Measurements from ENCODE around the gene RIPOR3. TPM values are rescaled to one million over a fixed set of nuclear protein-coding genes. Genes with fewer than 3 reads are reported as not detected.

Gene RIPOR3
- total RNA-seq, 2 experiments from 2014 or later: not detected

GRCh38 chr20:50691573-50692551 lies 520 bp upstream of the RIPOR3 start:
- DNase-seq (no peak), ATAC-seq (no peak)
- H3K4me1 Mint-ChIP-seq: peaks cover 4% of the 10 kb centered on the region
- H3K27me3 Mint-ChIP-seq: peaks cover 56% of the 10 kb centered on the region
- H3K27ac Mint-ChIP-seq: no peak overlapping the region
- H3K36me3 Mint-ChIP-seq: no peaks in the 10 kb centered on the region
- CTCF ChIA-PET: no interaction called here
- no peak overlapping the region for H3K4me3 Mint-ChIP-seq
- no peaks in the 10 kb centered on the region for H3K9me3 Mint-ChIP-seq (ENCODE audit: low read depth)

GRCh38 chr20:50689864-50690649 lies 1.3 kb downstream of the RIPOR3 start:
- no peak for DNase-seq
- CTCF ChIA-PET: no interaction called here
- Mint-ChIP-seq H3K9me3 (ENCODE audit: low read depth) (no peaks in the 10 kb centered on the region), H3K36me3 (no peaks in the 10 kb centered on the region), H3K27ac (no peak overlapping the region), H3K4me1 (peaks cover 4% of the 10 kb centered on the region), H3K27me3 (peaks cover 52% of the 10 kb centered on the region), H3K4me3 (no peak overlapping the region)
- no peak for ATAC-seq

- CTCF ChIA-PET: no interaction called here
- Mint-ChIP-seq H3K4me1 (peaks cover 4% of the 10 kb centered on the region), H3K4me3 (no peak overlapping the region), H3K36me3 (no peaks in the 10 kb centered on the region), H3K27me3 (peaks cover 43% of the 10 kb centered on the region), H3K9me3 (ENCODE audit: low read depth) (no peaks in the 10 kb centered on the region), H3K27ac (no peak overlapping the region)
- DNase-seq: no peak
- ATAC-seq: no peak
Observed at GRCh38 chr20:50688256-50688975, 2.9 kb downstream of the RIPOR3 start.

GRCh38 chr20:50686821-50687220 lies 4.5 kb downstream of the RIPOR3 start:
- ATAC-seq (no peak), DNase-seq (no peak)
- Mint-ChIP-seq H3K9me3 (ENCODE audit: low read depth) (no peaks in the 10 kb centered on the region), H3K27me3 (peaks cover 34% of the 10 kb centered on the region), H3K36me3 (no peaks in the 10 kb centered on the region), H3K4me1 (peaks cover 4% of the 10 kb centered on the region), H3K4me3 (no peak overlapping the region), H3K27ac (no peak overlapping the region)
- CTCF ChIA-PET: interaction anchor here (0.5 kb wide), 1 partner anchor 10 kb away, joined by 4 read pairs; no protein-coding TSS in a partner anchor

GRCh38 chr20:50683570-50683969 lies 7.8 kb downstream of the RIPOR3 start:
- CTCF ChIA-PET: no interaction called here
- ATAC-seq: no peak

GRCh38 chr20:50682947-50683530 lies 8.3 kb downstream of the RIPOR3 start:
- peaks cover 5% of the 10 kb centered on the region for H3K27me3 Mint-ChIP-seq
- no peaks in the 10 kb centered on the region for H3K36me3 Mint-ChIP-seq
- H3K4me1 Mint-ChIP-seq: no peaks in the 10 kb centered on the region
- no peak for DNase-seq
- no peak for ATAC-seq
- CTCF ChIA-PET: no interaction called here
- no peaks in the 10 kb centered on the region for H3K9me3 Mint-ChIP-seq (ENCODE audit: low read depth)
- no peak overlapping the region for H3K4me3 Mint-ChIP-seq
- no peak overlapping the region for H3K27ac Mint-ChIP-seq

More at GRCh38 chr20:50683570-50683969, 7.8 kb downstream of the RIPOR3 start:
- DNase-seq: no peak
- Mint-ChIP-seq H3K27ac (no peak overlapping the region), H3K27me3 (peaks cover 7% of the 10 kb centered on the region), H3K4me3 (no peak overlapping the region), H3K9me3 (ENCODE audit: low read depth) (no peaks in the 10 kb centered on the region), H3K36me3 (no peaks in the 10 kb centered on the region), H3K4me1 (no peaks in the 10 kb centered on the region)

GRCh38 chr20:50682065-50682464 lies 9.3 kb downstream of the RIPOR3 start:
- H3K4me3 Mint-ChIP-seq: no peak overlapping the region
- H3K27me3 Mint-ChIP-seq: peaks cover 5% of the 10 kb centered on the region
- no peaks in the 10 kb centered on the region for H3K36me3 Mint-ChIP-seq
- CTCF ChIA-PET: no interaction called here
- no peak for DNase-seq
- no peaks in the 10 kb centered on the region for H3K9me3 Mint-ChIP-seq (ENCODE audit: low read depth)
- no peak overlapping the region for H3K27ac Mint-ChIP-seq
- H3K4me1 Mint-ChIP-seq: no peaks in the 10 kb centered on the region
- no peak for ATAC-seq

GRCh38 chr20:50681359-50682064 lies 9.8 kb downstream of the RIPOR3 start:
- CTCF ChIA-PET: interaction anchor here (0.7 kb wide), 2 partner anchors 68 to 887 kb away, joined by 3 to 4 read pairs; no protein-coding TSS in a partner anchor
- no peak overlapping the region for H3K27ac Mint-ChIP-seq
- H3K4me3 Mint-ChIP-seq: no peak overlapping the region
- peaks cover 5% of the 10 kb centered on the region for H3K27me3 Mint-ChIP-seq
- H3K36me3 Mint-ChIP-seq: no peaks in the 10 kb centered on the region
- no peaks in the 10 kb centered on the region for H3K9me3 Mint-ChIP-seq (ENCODE audit: low read depth)
- ATAC-seq (no peak), DNase-seq (no peak)
- no peaks in the 10 kb centered on the region for H3K4me1 Mint-ChIP-seq

GRCh38 chr20:50680105-50680960 lies 11.0 kb downstream of the RIPOR3 start:
- ATAC-seq: no peak
- H3K4me1 Mint-ChIP-seq: no peaks in the 10 kb centered on the region

GRCh38 chr20:50679753-50680104 lies 11.6 kb downstream of the RIPOR3 start:
- no peak overlapping the region for H3K27ac Mint-ChIP-seq
- CTCF ChIA-PET: no interaction called here

More at GRCh38 chr20:50680105-50680960, 11.0 kb downstream of the RIPOR3 start:
- no peak overlapping the region for H3K4me3 Mint-ChIP-seq
- H3K36me3 Mint-ChIP-seq: no peaks in the 10 kb centered on the region
- no peak for DNase-seq
- no peak overlapping the region for H3K27ac Mint-ChIP-seq
- no peaks in the 10 kb centered on the region for H3K9me3 Mint-ChIP-seq (ENCODE audit: low read depth)
- CTCF ChIA-PET: no interaction called here
- H3K27me3 Mint-ChIP-seq: peaks cover 5% of the 10 kb centered on the region

GRCh38 chr20:50678169-50678898 lies 13.0 kb downstream of the RIPOR3 start:
- Mint-ChIP-seq H3K9me3 (ENCODE audit: low read depth) (no peaks in the 10 kb centered on the region), H3K4me1 (no peaks in the 10 kb centered on the region), H3K36me3 (no peaks in the 10 kb centered on the region), H3K27ac (no peak overlapping the region), H3K4me3 (no peak overlapping the region), H3K27me3 (peaks cover 5% of the 10 kb centered on the region)
- ATAC-seq (no peak), DNase-seq (no peak)
- CTCF ChIA-PET: no interaction called here

More at GRCh38 chr20:50679753-50680104, 11.6 kb downstream of the RIPOR3 start:
- DNase-seq: no peak
- no peaks in the 10 kb centered on the region for H3K36me3 Mint-ChIP-seq
- no peaks in the 10 kb centered on the region for H3K4me1 Mint-ChIP-seq
- H3K27me3 Mint-ChIP-seq: peaks cover 5% of the 10 kb centered on the region
- ATAC-seq: no peak
- no peak overlapping the region for H3K4me3 Mint-ChIP-seq
- no peaks in the 10 kb centered on the region for H3K9me3 Mint-ChIP-seq (ENCODE audit: low read depth)

All from activated CD8-positive, alpha-beta memory T cell treated with anti-CD3 and anti-CD28 coated beads, Interleukin-2, amount 10 ng/mL, durations not matched to agents 7 days and 5 days (primary cell).